Stimulated activated CD8-positive, alpha-beta memory T cell treated with anti-CD3 and anti-CD28 coated beads, Interleukin-12 subunit alpha, Interleukin-12 subunit beta, amount 100 ng/mL, for 1 hour (primary cell): ENCODE results near the gene SNRNP70.
A peak's percentile ranks its signal among the peaks of the same experiment; 100 is the strongest.
"Not testable (repeated sequence)": the region's sequence is repeated elsewhere in the genome, so short reads cannot be mapped to it uniquely, and the experiment has no call there.

Experiments used
- DNase-seq: peaks from one replicate; pipeline ENCODE4 v3.0.0-alpha.2; 2020; ENCODE audit warnings: low read depth

SNRNP70 gene

GRCh38 chr19:49085020-49085867 lies at the start of gene SNRNP70:
Gene SNRNP70, plus strand, starts transcription at chr19:49085451. Its CDS starts 964 bp downstream, at chr19:49086415.
- DNase-seq: peak; percentile 98

- not testable (repeated sequence) for DNase-seq
Measured at GRCh38 chr19:49036815-49037214, 48.4 kb upstream of the SNRNP70 start, which contains the start of gene CGB1. Gene CGB1, minus strand, starts transcription at chr19:49036895. Its CDS starts 184 bp downstream, at chr19:49036711.

GRCh38 chr19:49038111-49038510 lies 47.1 kb upstream of the SNRNP70 start:
- not testable (repeated sequence) for DNase-seq

GRCh38 chr19:49038557-49039276 lies 46.5 kb upstream of the SNRNP70 start:
- DNase-seq: not testable (repeated sequence)

- not testable (repeated sequence) for DNase-seq
Measured at GRCh38 chr19:49039736-49040135, 45.5 kb upstream of the SNRNP70 start.

- DNase-seq: no peak
Measured at GRCh38 chr19:49042177-49042576, 43.1 kb upstream of the SNRNP70 start.

GRCh38 chr19:49042666-49043065 lies 42.6 kb upstream of the SNRNP70 start:
- DNase-seq: not testable (repeated sequence)

GRCh38 chr19:49043548-49043947 lies 41.7 kb upstream of the SNRNP70 start, which contains the start of gene CGB5:
Gene CGB5, plus strand, starts transcription at chr19:49043848. Its CDS starts 362 bp downstream, at chr19:49044210.
- not testable (repeated sequence) for DNase-seq

- not testable (repeated sequence) for DNase-seq
Measured at GRCh38 chr19:49049011-49049410, 36.2 kb upstream of the SNRNP70 start, which contains the start of gene CGB8. Gene CGB8, minus strand, starts transcription at chr19:49049111. Its CDS starts 372 bp downstream, at chr19:49048739.

GRCh38 chr19:49049834-49050233 lies 35.4 kb upstream of the SNRNP70 start:
- DNase-seq: not testable (repeated sequence)

GRCh38 chr19:49050376-49051033 lies 34.7 kb upstream of the SNRNP70 start:
- DNase-seq: not testable (repeated sequence)

GRCh38 chr19:49056101-49056901 lies 28.9 kb upstream of the SNRNP70 start:
- no peak for DNase-seq

- not testable (repeated sequence) for DNase-seq
Measured at GRCh38 chr19:49056902-49057596, 28.2 kb upstream of the SNRNP70 start.

GRCh38 chr19:49057636-49058234 lies 27.5 kb upstream of the SNRNP70 start, which contains the start of gene CGB7:
Gene CGB7, minus strand, starts transcription at chr19:49057749. Its CDS starts 2,374 bp downstream, at chr19:49055375.
- DNase-seq: no peak

GRCh38 chr19:49058562-49058961 lies 26.7 kb upstream of the SNRNP70 start:
- no peak for DNase-seq

- no peak for DNase-seq
Measured at GRCh38 chr19:49059053-49059452, 26.2 kb upstream of the SNRNP70 start.

- DNase-seq: no peak
Measured at GRCh38 chr19:49061000-49061399, 24.3 kb upstream of the SNRNP70 start.

- no peak for DNase-seq
Measured at GRCh38 chr19:49061445-49061844, 23.8 kb upstream of the SNRNP70 start.

- no peak for DNase-seq
Measured at GRCh38 chr19:49064029-49064629, 21.1 kb upstream of the SNRNP70 start.
